MM.1S (cell line): ENCODE data around the gene TMEFF1.
A peak's percentile ranks its signal among the peaks of the same experiment; 100 is the strongest.

Experiments
- DNase-seq: peaks from one replicate; pipeline ENCODE4 v3.0.0-alpha.2; 2015
- H2AFZ ChIP-seq: fragments of 300-600 bp; sonication (generic); 2 replicates; pipeline ENCODE4 v1.6.0; 2016; ENCODE audit warnings: antibody characterized with exemption, low read length
- H3F3A ChIP-seq: fragments of 300-600 bp; sonication (generic); 2 replicates; pipeline ENCODE4 v1.6.1; 2016; ENCODE audit warnings: mild to moderate bottlenecking, antibody characterized with exemption, low read length, moderate library complexity, mixed read lengths; ENCODE audit not compliant: insufficient read depth
- H3K27ac ChIP-seq: fragments of 300-600 bp; sonication (generic); 2 replicates; pipeline ENCODE4 v1.5.1; 2016; ENCODE audit warnings: mild to moderate bottlenecking, low read length
- H3K27me3 ChIP-seq: fragments of 300-600 bp; sonication (generic); replicated peaks from 2 replicates; pipeline ENCODE4 v1.6.0; 2016; ENCODE audit warnings: low read length; ENCODE audit not compliant: insufficient read depth
- H3K36me3 ChIP-seq: fragments of 300-600 bp; sonication (generic); replicated peaks from 2 replicates; pipeline ENCODE4 v1.6.1; 2016; ENCODE audit warnings: mild to moderate bottlenecking, low read length, mixed read lengths; ENCODE audit not compliant: insufficient read depth
- H3K4me1 ChIP-seq: fragments of 300-600 bp; sonication (generic); 2 replicates; pipeline ENCODE4 v1.6.1; 2016; ENCODE audit warnings: low read length, mixed read lengths
- H3K4me2 ChIP-seq: fragments of 300-600 bp; sonication (generic); 2 replicates; pipeline ENCODE4 v1.6.0; 2016; ENCODE audit warnings: low read depth, low read length
- H3K4me3 ChIP-seq: fragments of 300-600 bp; sonication (generic); 2 replicates; pipeline ENCODE4 v1.5.1; 2016; ENCODE audit warnings: low read length, mixed read lengths
- H3K79me2 ChIP-seq: fragments of 300-600 bp; sonication (generic); 2 replicates; pipeline ENCODE4 v1.6.1; 2016; ENCODE audit warnings: mixed run types, low read length, mixed read lengths
- H3K9ac ChIP-seq: fragments of 300-600 bp; sonication (generic); 2 replicates; pipeline ENCODE4 v1.6.1; 2016; ENCODE audit warnings: low read length, mixed read lengths
- H3K9me2 ChIP-seq: fragments of 300-600 bp; sonication (generic); replicated peaks from 2 replicates; pipeline ENCODE4 v1.6.1; 2016; ENCODE audit warnings: mild to moderate bottlenecking, low read length, mixed read lengths; ENCODE audit not compliant: insufficient read depth
- H3K9me3 ChIP-seq: fragments of 300-600 bp; sonication (generic); replicated peaks from 2 replicates; pipeline ENCODE4 v1.6.1; 2016; ENCODE audit warnings: mild to moderate bottlenecking, low read length, mixed read lengths; ENCODE audit not compliant: insufficient read depth
- H4K20me1 ChIP-seq: fragments of 300-600 bp; sonication (generic); 2 replicates; pipeline ENCODE4 v1.6.1; 2016; ENCODE audit warnings: mild to moderate bottlenecking, low read length, moderate library complexity, mixed read lengths; ENCODE audit not compliant: insufficient read depth
- EZH2 ChIP-seq: fragments of 300-600 bp; sonication (generic); optimal IDR thresholded peaks from 2 replicates; pipeline ENCODE3; 2017; ENCODE audit warnings: low read depth, mild to moderate bottlenecking, antibody characterized with exemption, low read length, mixed read lengths
- EZH2phosphoT487 ChIP-seq: fragments of 300-600 bp; sonication (generic); IDR thresholded peaks from 2 replicates; pipeline ENCODE4 v1.6.1; 2018; ENCODE audit warnings: antibody characterized with exemption, low read length
- TF ChIP-seq, protein P1 (sequence below): fragments of 300-600 bp; sonication (generic); IDR thresholded peaks from 2 replicates; pipeline ENCODE4 v1.5.1; 2016; ENCODE audit warnings: antibody characterized with exemption, low read length, mixed read lengths

TMEFF1 gene

DNA sequence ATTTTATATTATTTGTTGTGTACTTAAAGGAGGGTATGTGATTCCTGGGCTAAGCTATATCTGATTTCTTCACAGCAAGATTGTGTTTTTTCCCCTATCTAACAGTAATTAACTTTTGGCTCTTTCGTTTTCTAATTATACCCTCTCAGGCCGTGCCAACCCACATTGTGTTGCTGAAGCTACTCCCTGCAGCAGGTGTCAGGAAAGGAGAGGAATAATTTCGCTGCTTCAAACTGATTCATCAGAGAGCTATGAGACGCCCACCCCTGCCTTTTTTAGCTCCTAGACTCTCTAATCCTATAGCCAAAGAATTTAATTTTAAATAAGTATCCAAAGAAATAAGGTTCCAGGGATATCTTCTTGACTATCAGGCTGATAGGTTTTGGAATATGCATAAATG is 108.7 kb downstream of the TMEFF1 start:
- no peaks in the 10 kb centered on the region for H3K9me2 ChIP-seq
- no peaks in the 10 kb centered on the region for H4K20me1 ChIP-seq
- H2AFZ ChIP-seq: no peak overlapping the region
- no peaks in the 10 kb centered on the region for H3K27me3 ChIP-seq
- no peaks in the 10 kb centered on the region for H3K79me2 ChIP-seq
- no peaks in the 10 kb centered on the region for H3K36me3 ChIP-seq
- H3K4me1 ChIP-seq: peaks cover 14% of the 10 kb centered on the region
- peak overlapping the region; percentile 44 for H3K4me2 ChIP-seq
- peak; percentile 51 for DNase-seq
- peak overlapping the region; percentile 6; the same call in 1 of the 2 replicates for H3K27ac ChIP-seq
- H3K4me3 ChIP-seq: peak overlapping the region; percentile 17; the same call in 1 of the 2 replicates
- H3K9ac ChIP-seq: peak overlapping the region; percentile 7; the same call in 1 of the 2 replicates
- no peaks in the 10 kb centered on the region for H3K9me3 ChIP-seq
- peaks cover 6% of the 10 kb centered on the region; the same call in 1 of the 2 replicates for H3F3A ChIP-seq
- no peak for TF ChIP-seq EZH2
- no peak for TF ChIP-seq EZH2phosphoT487
- TF ChIP-seq, protein P1, sequence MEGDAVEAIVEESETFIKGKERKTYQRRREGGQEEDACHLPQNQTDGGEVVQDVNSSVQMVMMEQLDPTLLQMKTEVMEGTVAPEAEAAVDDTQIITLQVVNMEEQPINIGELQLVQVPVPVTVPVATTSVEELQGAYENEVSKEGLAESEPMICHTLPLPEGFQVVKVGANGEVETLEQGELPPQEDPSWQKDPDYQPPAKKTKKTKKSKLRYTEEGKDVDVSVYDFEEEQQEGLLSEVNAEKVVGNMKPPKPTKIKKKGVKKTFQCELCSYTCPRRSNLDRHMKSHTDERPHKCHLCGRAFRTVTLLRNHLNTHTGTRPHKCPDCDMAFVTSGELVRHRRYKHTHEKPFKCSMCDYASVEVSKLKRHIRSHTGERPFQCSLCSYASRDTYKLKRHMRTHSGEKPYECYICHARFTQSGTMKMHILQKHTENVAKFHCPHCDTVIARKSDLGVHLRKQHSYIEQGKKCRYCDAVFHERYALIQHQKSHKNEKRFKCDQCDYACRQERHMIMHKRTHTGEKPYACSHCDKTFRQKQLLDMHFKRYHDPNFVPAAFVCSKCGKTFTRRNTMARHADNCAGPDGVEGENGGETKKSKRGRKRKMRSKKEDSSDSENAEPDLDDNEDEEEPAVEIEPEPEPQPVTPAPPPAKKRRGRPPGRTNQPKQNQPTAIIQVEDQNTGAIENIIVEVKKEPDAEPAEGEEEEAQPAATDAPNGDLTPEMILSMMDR: no peak

GRCh38 chr9:100583014-100583802 is 110.3 kb downstream of the TMEFF1 start:
- Histone ChIP-seq H3K36me3 (no peaks in the 10 kb centered on the region), H3K4me2 (no peak overlapping the region), H3K9me3 (no peaks in the 10 kb centered on the region), H3K27me3 (no peaks in the 10 kb centered on the region), H2AFZ (no peak overlapping the region), H3K9me2 (no peaks in the 10 kb centered on the region), H4K20me1 (no peaks in the 10 kb centered on the region), H3K4me1 (peaks cover 14% of the 10 kb centered on the region), H3F3A (peaks cover 6% of the 10 kb centered on the region; the same call in 1 of the 2 replicates), H3K4me3 (no peak overlapping the region), H3K27ac (no peak overlapping the region), H3K79me2 (no peaks in the 10 kb centered on the region), H3K9ac (no peak overlapping the region)
- no peak for DNase-seq
- no peak for TF ChIP-seq EZH2phosphoT487
- TF ChIP-seq, protein P1: no peak
- no peak for TF ChIP-seq EZH2

DNA sequence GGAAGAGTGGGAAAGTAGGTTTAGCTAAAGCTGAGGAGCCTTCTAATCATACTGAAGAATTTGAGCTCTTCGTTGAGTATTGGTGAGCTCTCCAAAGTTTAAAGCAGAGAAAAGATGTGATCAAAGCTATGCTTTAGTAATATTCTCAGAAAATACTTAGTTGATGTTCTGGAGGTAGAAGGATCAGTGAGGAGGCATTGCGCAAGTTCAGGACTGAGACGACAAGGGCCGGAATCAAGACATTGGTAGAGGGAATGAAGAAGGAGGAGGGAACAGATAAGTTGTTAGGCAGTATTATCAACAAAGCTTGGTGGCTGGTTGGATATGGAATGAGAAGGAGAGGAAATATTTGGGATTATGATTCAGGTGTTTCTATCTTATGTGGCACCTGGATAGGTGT is 112.0 kb downstream of the TMEFF1 start:
- Histone ChIP-seq H3K79me2 (no peaks in the 10 kb centered on the region), H3K27me3 (no peaks in the 10 kb centered on the region), H3K27ac (no peak overlapping the region), H2AFZ (no peak overlapping the region), H3K9me3 (no peaks in the 10 kb centered on the region), H3K4me2 (no peak overlapping the region), H3K4me3 (no peak overlapping the region), H3F3A (peaks cover 6% of the 10 kb centered on the region; the same call in 1 of the 2 replicates), H3K4me1 (peaks cover 14% of the 10 kb centered on the region), H4K20me1 (no peaks in the 10 kb centered on the region), H3K9ac (no peak overlapping the region), H3K9me2 (no peaks in the 10 kb centered on the region), H3K36me3 (no peaks in the 10 kb centered on the region)
- DNase-seq: no peak
- TF ChIP-seq, protein P1: no peak
- no peak for TF ChIP-seq EZH2phosphoT487
- no peak for TF ChIP-seq EZH2
